ENCODE measurements around the gene ACOT11.
A peak's percentile ranks its signal among the peaks of the same experiment; 100 is the strongest.

The ACOT11 gene

GRCh38 chr1:54569339-54569738 is 21.3 kb downstream of the ACOT11 start:
- H3K27ac ChIP-seq = no peak overlapping the region
- no peak for TF ChIP-seq CTCF (conservative IDR thresholded peaks at IDR 0.05)

GRCh38 chr1:54570161-54570560 is 22.1 kb downstream of the ACOT11 start:
- no peak for TF ChIP-seq CTCF (conservative IDR thresholded peaks at IDR 0.05)
- no peak overlapping the region for H3K27ac ChIP-seq

- peak overlapping the region; percentile 43 for H3K27ac ChIP-seq
- no peak for TF ChIP-seq CTCF (conservative IDR thresholded peaks at IDR 0.05)
These were observed 23.3 kb downstream of the ACOT11 start for GRCh38 chr1:54571326-54571725.

- H3K27ac ChIP-seq = peak overlapping the region; percentile 43
These were observed 23.9 kb downstream of the ACOT11 start for GRCh38 chr1:54571803-54572541.

GRCh38 chr1:54572542-54572850 is 24.5 kb downstream of the ACOT11 start:
- no peak for TF ChIP-seq CTCF (conservative IDR thresholded peaks at IDR 0.05)
- no peak overlapping the region for H3K27ac ChIP-seq

More at GRCh38 chr1:54571803-54572541, 23.9 kb downstream of the ACOT11 start:
- TF ChIP-seq CTCF (conservative IDR thresholded peaks at IDR 0.05) = no peak

GRCh38 chr1:54574158-54574778 is 26.2 kb downstream of the ACOT11 start:
- no peak overlapping the region for H3K27ac ChIP-seq
- no peak for TF ChIP-seq CTCF (conservative IDR thresholded peaks at IDR 0.05)

- TF ChIP-seq CTCF (conservative IDR thresholded peaks at IDR 0.05) = no peak
- no peak overlapping the region for H3K27ac ChIP-seq
These were observed 27.1 kb downstream of the ACOT11 start for GRCh38 chr1:54575161-54575560.
